H1 (cell line): ENCODE measurements around the gene PRKCA. TPM values are rescaled to one million over a fixed set of nuclear protein-coding genes. Genes with fewer than 3 reads are reported as not detected.

Source experiments
- CTCF ChIA-PET: fragments of 300-600 bp; sonication (Branson Sonifier 250); formaldehyde crosslinking; loops from one replicate; lab custom pipeline; 2021; ENCODE audit not compliant: partially characterized antibody; lab: Charles Lee
- POLR2A ChIA-PET: fragments of 300-600 bp; sonication (Branson Sonifier 250); formaldehyde crosslinking; loops from one replicate; lab custom pipeline; 2021; ENCODE audit warnings: inconsistent platforms; ENCODE audit not compliant: partially characterized antibody; lab: Charles Lee
- DNase-seq, 2 experiments: peaks; one replicate each; pipeline versions ENCODE4 v3.0.0 to v3.0.0-alpha.2; 2010 to 2022; ENCODE audit warnings: low spot score in 2 of 2, low read depth in 1 of 2, mixed read lengths in 1 of 2
- FAIRE-seq: peaks from 2 replicates; lab custom pipeline; 2011; peaks lifted over from hg19 to GRCh38; lab: Jason Lieb, UNC
- H2AFZ ChIP-seq: 2 replicates; pipeline ENCODE4 v1.8.1; 2012; ENCODE audit warnings: low read length, inconsistent platforms
- H2AK5ac ChIP-seq: 2 replicates; pipeline ENCODE4 v1.6.1; 2013; ENCODE audit warnings: low read depth, low read length
- H2BK120ac ChIP-seq: replicated peaks from 2 replicates; pipeline ENCODE3; 2013; ENCODE audit warnings: low read depth, low read length, inconsistent platforms
- H2BK12ac ChIP-seq: 2 replicates; pipeline ENCODE4 v1.6.1; 2013; ENCODE audit warnings: low read depth, low read length
- H2BK15ac ChIP-seq: 2 replicates; pipeline ENCODE4 v1.6.1; 2013; ENCODE audit warnings: low read length
- H2BK20ac ChIP-seq: 2 replicates; pipeline ENCODE4 v1.6.1; 2013; ENCODE audit warnings: low read length
- H2BK5ac ChIP-seq: 2 replicates; pipeline ENCODE4 v1.6.1; 2013; ENCODE audit warnings: low read depth, low read length
- H3K14ac ChIP-seq: 2 replicates; pipeline ENCODE4 v1.6.1; 2013; ENCODE audit warnings: inconsistent platforms; ENCODE audit not compliant: insufficient read length
- H3K18ac ChIP-seq: 2 replicates; pipeline ENCODE4 v1.6.1; 2013; ENCODE audit warnings: low read length; ENCODE audit errors: extremely low read depth
- H3K23ac ChIP-seq: 2 replicates; pipeline ENCODE4 v1.6.1; 2013; ENCODE audit warnings: inconsistent platforms; ENCODE audit not compliant: insufficient read length
- H3K23me2 ChIP-seq: 2 replicates; pipeline ENCODE4 v1.6.1; 2013; ENCODE audit warnings: low read depth, low read length
- H3K27ac ChIP-seq: 2 replicates; pipeline ENCODE4 v1.6.1; 2011; ENCODE audit warnings: low read depth, low read length, inconsistent platforms
- H3K27me3 ChIP-seq, 4 experiments: replicated peaks in 1 of 4; 1 replicate in 1 of 4; 2 replicates in 3 of 4; pipeline versions ENCODE4 v1.6.1 to v1.8.1; 2011 to 2013; ENCODE audit warnings: low read length in 3 of 4, mild to moderate bottlenecking in 3 of 4, inconsistent platforms in 2 of 4, mixed read lengths in 2 of 4, moderate library complexity in 1 of 4; ENCODE audit not compliant: control insufficient read depth in 3 of 4, insufficient read depth in 3 of 4; ENCODE audit errors: extremely low read depth in 1 of 4
- H3K36me3 ChIP-seq, 4 experiments: 2 replicates each; pipeline versions ENCODE4 v1.6.1 to v1.8.1; 2011 to 2013; ENCODE audit warnings: mild to moderate bottlenecking in 4 of 4, low read length in 3 of 4, moderate library complexity in 2 of 4, control low read depth in 1 of 4, inconsistent platforms in 1 of 4; ENCODE audit not compliant: insufficient read depth in 4 of 4, control insufficient read depth in 2 of 4
- H3K4ac ChIP-seq: replicated peaks from 2 replicates; pipeline ENCODE3; 2013; ENCODE audit warnings: low read length, low read depth, mixed read lengths, inconsistent platforms; ENCODE audit not compliant: insufficient read length
- H3K4me1 ChIP-seq, 4 experiments: replicated peaks in 1 of 4; 1 replicate in 1 of 4; 2 replicates in 3 of 4; pipeline versions ENCODE4 v1.6.1 to v1.8.1; 2011 to 2013; ENCODE audit warnings: low read length in 3 of 4, inconsistent platforms in 2 of 4, mixed read lengths in 1 of 4; ENCODE audit not compliant: insufficient read depth in 4 of 4, control insufficient read depth in 3 of 4
- H3K4me2 ChIP-seq, 2 experiments: 2 replicates each; pipeline versions ENCODE4 v1.6.1 to v1.8.1; 2011 to 2013; ENCODE audit warnings: low read depth in 2 of 2, low read length in 2 of 2, control low read depth in 1 of 2, inconsistent platforms in 1 of 2, mild to moderate bottlenecking in 1 of 2; ENCODE audit not compliant: insufficient read depth in 1 of 2
- H3K4me3 ChIP-seq, 4 experiments: fragments of 200-600, 300-600 bp in 1 of 4; sonication (generic), shearing (Covaris generic), sonication (Bioruptor Twin) in 1 of 4; 2 replicates each; pipeline versions ENCODE4 v1.5.1 to v1.8.1; 2011 to 2016; ENCODE audit warnings: low read length in 4 of 4, low read depth in 3 of 4, control low read depth in 2 of 4, inconsistent platforms in 2 of 4, mild to moderate bottlenecking in 2 of 4, mixed read lengths in 1 of 4, moderate library complexity in 1 of 4; ENCODE audit not compliant: insufficient read depth in 2 of 4; ENCODE audit errors: extremely low read depth in 1 of 4
- H3K56ac ChIP-seq: replicated peaks from 2 replicates; pipeline ENCODE3; 2013; ENCODE audit warnings: low read depth, mild to moderate bottlenecking, mixed read lengths, low read length, inconsistent platforms; ENCODE audit not compliant: insufficient read length
- H3K79me1 ChIP-seq: 2 replicates; pipeline ENCODE4 v1.6.1; 2013; ENCODE audit warnings: low read depth, low read length, control low read depth
- H3K79me2 ChIP-seq, 2 experiments: 2 replicates each; pipeline versions ENCODE4 v1.6.1 to v1.8.1; 2012 to 2013; ENCODE audit warnings: low read length in 2 of 2, mild to moderate bottlenecking in 2 of 2, inconsistent platforms in 1 of 2; ENCODE audit not compliant: insufficient read depth in 2 of 2, control insufficient read depth in 1 of 2
- H3K9ac ChIP-seq, 4 experiments: replicated peaks in 1 of 4; 1 replicate in 1 of 4; 2 replicates in 3 of 4; pipeline versions ENCODE4 v1.6.1 to v1.8.1; 2011 to 2013; ENCODE audit warnings: low read depth in 3 of 4, low read length in 3 of 4, control low read depth in 2 of 4, mild to moderate bottlenecking in 2 of 4, moderate library complexity in 2 of 4, inconsistent platforms in 1 of 4; ENCODE audit errors: extremely low read depth in 1 of 4
- H3K9me3 ChIP-seq, 2 experiments: 2 replicates each; pipeline versions ENCODE4 v1.6.1 to v1.8.1; 2012 to 2013; ENCODE audit warnings: mild to moderate bottlenecking in 2 of 2, moderate library complexity in 2 of 2, control low read depth in 1 of 2, inconsistent platforms in 1 of 2, low read depth in 1 of 2, low read length in 1 of 2, mixed read lengths in 1 of 2; ENCODE audit not compliant: insufficient read depth in 2 of 2
- H4K20me1 ChIP-seq, 2 experiments: replicated peaks in 1 of 2; 2 replicates each; pipeline versions ENCODE3 to v1.8.1; 2011 to 2013; ENCODE audit warnings: inconsistent platforms in 2 of 2, low read length in 2 of 2, mild to moderate bottlenecking in 1 of 2; ENCODE audit not compliant: insufficient read depth in 2 of 2, control insufficient read depth in 1 of 2
- H4K5ac ChIP-seq: 2 replicates; pipeline ENCODE4 v1.6.1; 2013; ENCODE audit warnings: low read length, low read depth, mixed read lengths, inconsistent platforms; ENCODE audit not compliant: insufficient read length
- H4K8ac ChIP-seq: 2 replicates; pipeline ENCODE4 v1.8.0; 2013; ENCODE audit warnings: mild to moderate bottlenecking, moderate library complexity, low read length, inconsistent platforms; ENCODE audit not compliant: insufficient read depth; ENCODE audit errors: extremely low read depth
- H4K91ac ChIP-seq: replicated peaks from 2 replicates; pipeline ENCODE3; 2013; ENCODE audit warnings: low read length, mixed read lengths, inconsistent platforms; ENCODE audit not compliant: insufficient read length
- CHD1 ChIP-seq: IDR thresholded peaks from 2 replicates; pipeline ENCODE4 v1.6.1; 2012; ENCODE audit warnings: low read depth, low read length, improper control_type of control experiment
- CREB1 ChIP-seq: IDR thresholded peaks from 2 replicates; pipeline ENCODE4 v1.6.1; 2012; ENCODE audit warnings: inconsistent platforms
- EP300 ChIP-seq, 2 experiments: IDR thresholded peaks; 1 replicate in 1 of 2; 2 replicates in 1 of 2; pipeline ENCODE4 v1.6.1; 2011 to 2012; ENCODE audit warnings: low read depth in 2 of 2, low read length in 2 of 2, mild to moderate bottlenecking in 2 of 2, borderline replicate concordance in 1 of 2, inconsistent platforms in 1 of 2, moderate library complexity in 1 of 2
- MAX ChIP-seq: IDR thresholded peaks from 2 replicates; pipeline ENCODE4 v1.6.1; 2012; ENCODE audit warnings: inconsistent platforms
- POLR2A ChIP-seq, 2 experiments: IDR thresholded peaks; 1 replicate in 1 of 2; 2 replicates in 1 of 2; pipeline ENCODE4 v1.6.1; 2011; ENCODE audit warnings: low read depth in 2 of 2, low read length in 2 of 2, mild to moderate bottlenecking in 2 of 2; ENCODE audit errors: control extremely low read depth in 1 of 2
- TAF1 ChIP-seq: IDR thresholded peaks from 2 replicates; pipeline ENCODE4 v1.6.1; 2011; ENCODE audit warnings: mild to moderate bottlenecking, low read depth, low read length
- WGBS, 2 experiments: shearing (Covaris generic) in 1 of 2; methylation state at CpG; one replicate each; pipeline versions ENCODE4 v1.1.6 to v1.1.7; 2013 to 2015; ENCODE audit warnings: low lambda C conversion rate in 2 of 2, mixed read lengths in 2 of 2, inconsistent platforms in 1 of 2, low coverage in 1 of 2, missing lambda C conversion rate in 1 of 2; ENCODE audit not compliant: insufficient replicate concordance in 2 of 2, insufficient coverage in 1 of 2, insufficient read length in 1 of 2; ENCODE audit errors: extremely low coverage in 1 of 2, missing lambda C conversion rate in 1 of 2; 5-methylcytosine and 5-hydroxymethylcytosine counted together
- polyA plus RNA-seq, 7 experiments: library from polyadenylated mRNA; depleted of rRNA in 3 of 7; stranded (reverse) in 5 of 7; unstranded in 2 of 7; fragments of >200 nt in 5 of 7; fragments of 200-250 nt in 2 of 7; gene quantifications; 1 replicate in 5 of 7; 2 replicates in 1 of 7; 4 replicates in 1 of 7; pipeline versions ENCODE4 v1.2.1 to v1.2.3, GENCODE V29; 2011 to 2013; ENCODE audit warnings: missing spikeins in 2 of 7, mixed read lengths in 2 of 7
- total RNA-seq: library from RNA; stranded (reverse); fragmentation: NEBNext Ultra II Directional; extraction: Animal tissue kit (Norgen Biotek cat#: 25700); gene quantifications from 2 replicates; pipeline ENCODE4 v1.2.1, GENCODE V29; 2021

PRKCA gene
- total and polyA plus RNA-seq, 2 of the 8 experiments (the other 6 are each of a cell fraction or from before 2014, with no cell fraction given), result 5.8 to 17.8 TPM

- Histone ChIP-seq H3K27ac (no peak overlapping the region), H2BK15ac (no peak overlapping the region), H2AK5ac (no peak overlapping the region), H3K79me1 (no peaks in the 10 kb centered on the region), H3K14ac (no peak overlapping the region), H3K4ac (no peak overlapping the region), H3K36me3 (no peaks in the 10 kb centered on the region), H2AFZ (no peak overlapping the region), H4K8ac (no peak overlapping the region), H3K4me2 (no peak overlapping the region), H3K27me3 (no peaks in the 10 kb centered on the region), H2BK20ac (no peak overlapping the region), H4K91ac (no peak overlapping the region), H2BK12ac (no peak overlapping the region), H4K5ac (no peak overlapping the region), H3K79me2 (peaks cover 0 to 3% of the 10 kb centered on the region in 2 experiments; a peak in 2 of 4 replicates), H2BK120ac (no peak overlapping the region), H3K18ac (no peak overlapping the region), H3K4me3 (no peak overlapping the region), H4K20me1 (no peaks in the 10 kb centered on the region), H3K56ac (no peak overlapping the region), H3K4me1 (peaks cover 10 to 15% (median 10%) of the 10 kb centered on the region in 4 experiments), H3K23ac (no peak overlapping the region), H3K23me2 (no peaks in the 10 kb centered on the region; the same call in 1 of the 2 replicates), H3K9me3 (no peaks in the 10 kb centered on the region), H2BK5ac (no peak overlapping the region), H3K9ac (no peak overlapping the region)
- FAIRE-seq (no peak), DNase-seq (no peak)
- WGBS, 2 experiments, result 72% methylated on average over 3 of the region's 3 CpGs; no CpG with 5 or more reads in 1 of the 2 experiments
- TF ChIP-seq CHD1, result no peak
- TF ChIP-seq MAX, result no peak
- no peak for TF ChIP-seq TAF1
- no peak for TF ChIP-seq POLR2A (IDR thresholded peaks at IDR 0.05; ENCODE audit: control extremely low read depth in 1 of 2, low read depth in 2 of 2, low read length in 2 of 2)
- no peak for TF ChIP-seq EP300 (IDR thresholded peaks at IDR 0.05; ENCODE audit: borderline replicate concordance in 1 of 2, low read depth in 2 of 2, low read length in 2 of 2)
- no peak for TF ChIP-seq CREB1
- CTCF ChIA-PET, result interaction anchor here (1.1 to 1.3 kb wide), 2 partner anchors 120 to 180 kb away, joined by 4 to 6 read pairs; no protein-coding TSS in a partner anchor
- POLR2A ChIA-PET, result no interaction called here
These were observed 142.8 kb downstream of the PRKCA start for GRCh38 chr17:66445229-66445628.
